GM21423 (cell line): ENCODE measurements around the gene PAH.
A peak's percentile ranks its signal among the peaks of the same experiment; 100 is the strongest.

Experiments
- ATAC-seq: cut with Tn5 transposase; IDR thresholded peaks from one replicate; pipeline ENCODE4 v1.9.1; 2021; ENCODE audit warnings: mild to moderate bottlenecking, moderate library complexity; ENCODE audit not compliant: unreplicated experiment

PAH gene

DNA sequence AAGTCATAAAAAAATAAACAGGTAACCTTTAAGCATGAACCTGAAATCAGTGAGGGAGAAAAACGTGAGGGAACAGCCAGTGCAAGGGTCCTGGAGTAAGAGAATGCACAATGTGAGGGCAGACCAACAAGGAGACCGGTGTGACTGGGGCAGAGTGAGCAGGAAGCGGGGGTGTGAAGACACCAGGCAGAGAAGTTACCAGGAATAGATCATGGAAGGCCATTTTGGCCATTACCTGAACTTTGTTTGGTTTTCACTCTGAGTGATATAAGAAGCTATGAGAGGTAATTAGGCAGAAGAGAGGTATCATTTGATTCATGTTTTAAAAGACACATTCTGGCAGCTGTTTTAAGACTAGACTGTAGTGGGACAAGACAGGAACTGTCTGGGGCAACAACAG is 15.0 kb downstream of the PAH start:
- ATAC-seq: no peak

- ATAC-seq: no peak
Observed at GRCh38 chr12:102900389-102900788, 16.7 kb downstream of the PAH start.

- ATAC-seq: no peak
Observed at GRCh38 chr12:102896067-102896466, 21.0 kb downstream of the PAH start.

DNA sequence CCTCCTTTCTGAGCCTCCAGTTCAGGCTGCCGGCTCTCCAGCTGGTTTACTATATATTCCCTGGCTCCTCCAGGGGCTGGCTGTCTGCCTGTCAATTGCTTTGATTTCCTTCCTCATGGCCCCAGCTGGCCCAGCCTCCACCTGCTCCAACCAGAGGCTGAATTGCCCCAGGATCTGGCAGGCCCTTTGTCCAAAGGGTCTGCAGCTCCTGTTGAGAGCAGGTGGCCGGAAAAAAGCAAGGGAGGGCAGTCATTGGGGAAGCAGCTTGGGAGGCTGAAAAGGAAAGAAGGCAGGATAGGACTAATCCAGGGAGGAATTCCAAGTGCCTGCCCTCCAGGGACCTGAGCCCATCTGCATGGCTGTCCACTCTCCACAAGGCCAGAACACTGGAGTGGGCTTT is 25.3 kb downstream of the PAH start:
- ATAC-seq: no peak

DNA sequence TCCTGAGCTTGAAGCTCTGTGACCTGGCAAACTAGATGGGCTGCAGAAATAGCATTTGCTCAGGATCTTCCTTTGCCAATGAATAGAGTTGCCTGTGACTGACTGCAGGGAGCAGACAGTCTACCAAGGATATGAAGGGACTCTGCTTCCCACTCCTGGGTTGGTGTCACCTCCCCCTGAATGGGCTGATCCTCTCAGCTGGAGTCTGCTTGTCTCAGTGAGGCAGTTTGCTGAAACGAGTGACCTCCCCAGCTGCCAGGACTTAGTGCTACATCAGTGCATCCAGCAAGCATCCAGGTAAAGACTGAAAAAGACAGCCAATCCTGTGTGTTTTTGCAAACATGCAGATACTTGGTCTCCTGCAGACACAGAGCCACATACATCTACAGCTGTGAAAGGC is 28.5 kb downstream of the PAH start:
- no peak for ATAC-seq

- ATAC-seq: no peak
Observed at GRCh38 chr12:102885043-102885932, 31.8 kb downstream of the PAH start.

DNA sequence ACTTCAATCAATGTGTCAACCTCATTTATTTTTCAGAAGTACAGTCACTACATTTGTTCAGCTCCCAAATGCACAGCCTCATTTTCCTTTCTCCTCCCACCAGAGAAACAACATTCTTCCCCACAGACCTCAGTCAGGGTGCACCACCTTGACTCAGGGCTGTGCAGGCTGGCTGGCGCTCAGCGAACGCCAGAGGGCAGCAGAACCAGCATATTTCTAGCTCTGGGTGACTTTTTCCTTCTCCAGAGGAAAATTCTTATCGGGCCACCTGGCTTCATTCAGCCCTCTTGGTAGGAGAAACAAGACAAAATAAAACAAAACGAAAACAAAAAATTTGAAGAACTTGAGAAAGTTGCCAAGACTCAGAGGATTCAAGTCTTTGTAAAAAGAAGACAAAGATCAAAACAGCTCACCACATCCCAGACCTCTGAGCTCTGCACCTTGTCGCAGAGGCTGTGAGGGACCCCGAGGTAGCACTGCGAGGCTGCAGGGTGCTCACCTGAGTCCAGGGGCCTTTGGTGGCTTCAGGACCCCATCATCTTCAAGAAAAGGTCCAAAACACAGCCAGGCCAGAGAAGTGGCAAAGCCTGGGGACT is 33.7 kb downstream of the PAH start:
- no peak for ATAC-seq

- no peak for ATAC-seq
Observed at GRCh38 chr12:102880783-102881182, 36.3 kb downstream of the PAH start.

GRCh38 chr12:102879144-102879763 is 37.8 kb downstream of the PAH start:
- ATAC-seq: peak; percentile 74

GRCh38 chr12:102876883-102877282 is 40.2 kb downstream of the PAH start:
- no peak for ATAC-seq

- no peak for ATAC-seq
Observed at GRCh38 chr12:102874819-102875218, 42.2 kb downstream of the PAH start.

- no peak for ATAC-seq
Observed at GRCh38 chr12:102873077-102873476, 44.0 kb downstream of the PAH start.

DNA sequence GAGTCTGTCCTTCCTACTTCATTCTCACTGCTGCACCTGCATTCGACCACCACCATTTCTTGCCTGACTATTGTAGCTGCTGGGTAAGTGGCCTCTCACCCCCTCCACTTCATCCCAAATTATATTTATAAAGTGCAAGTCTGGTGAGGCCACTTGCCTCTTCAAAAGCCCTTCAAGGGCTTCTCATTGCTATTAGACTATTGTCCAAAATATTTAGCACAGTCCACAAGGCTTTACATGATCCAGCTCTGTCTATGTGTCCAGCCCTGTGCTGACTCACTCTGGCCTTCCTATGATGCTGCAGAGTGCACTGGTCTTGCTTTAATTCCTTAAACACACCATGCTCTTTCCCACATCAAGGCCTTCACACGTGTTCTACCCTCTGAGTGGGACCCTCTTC is 46.0 kb downstream of the PAH start:
- ATAC-seq: no peak

- no peak for ATAC-seq
Observed at GRCh38 chr12:102869571-102869970, 47.5 kb downstream of the PAH start.

DNA sequence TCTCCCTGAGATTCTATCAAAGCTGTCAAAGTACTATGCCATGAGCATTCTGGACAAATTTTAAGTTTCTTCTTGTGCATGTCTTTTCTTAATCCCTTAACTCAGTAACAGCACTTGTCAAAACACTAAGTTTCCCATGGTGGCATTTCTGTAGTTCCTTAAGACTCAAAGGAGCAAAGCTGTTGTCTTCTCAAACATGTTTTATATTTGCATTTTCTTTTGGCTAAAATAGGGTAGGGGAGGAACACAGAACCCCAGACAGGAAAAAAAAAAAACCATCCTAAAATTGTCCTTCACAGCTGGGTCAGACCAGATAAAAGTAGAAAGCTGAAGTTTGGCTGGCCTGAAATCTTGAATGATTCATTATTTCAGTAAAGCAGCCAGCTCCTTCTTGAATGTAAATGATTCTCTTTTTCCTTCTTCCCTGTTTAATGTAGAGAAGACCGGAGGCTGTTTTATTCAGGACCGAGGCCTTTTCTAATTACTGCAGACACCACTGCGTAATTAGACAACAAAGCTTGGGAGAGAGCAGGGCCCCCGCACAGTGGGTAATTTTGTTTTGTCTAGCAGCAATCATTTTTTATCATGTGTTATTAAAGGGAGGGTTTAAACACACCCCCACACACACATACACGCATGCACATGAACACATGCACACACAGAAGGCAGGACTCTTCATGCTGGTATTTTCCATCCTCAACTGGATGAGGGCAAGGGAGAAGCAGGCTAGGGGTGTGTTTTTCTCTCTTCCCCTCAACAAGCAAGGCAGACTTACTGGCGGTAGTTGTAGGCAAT is 51.0 kb downstream of the PAH start:
- no peak for ATAC-seq

DNA sequence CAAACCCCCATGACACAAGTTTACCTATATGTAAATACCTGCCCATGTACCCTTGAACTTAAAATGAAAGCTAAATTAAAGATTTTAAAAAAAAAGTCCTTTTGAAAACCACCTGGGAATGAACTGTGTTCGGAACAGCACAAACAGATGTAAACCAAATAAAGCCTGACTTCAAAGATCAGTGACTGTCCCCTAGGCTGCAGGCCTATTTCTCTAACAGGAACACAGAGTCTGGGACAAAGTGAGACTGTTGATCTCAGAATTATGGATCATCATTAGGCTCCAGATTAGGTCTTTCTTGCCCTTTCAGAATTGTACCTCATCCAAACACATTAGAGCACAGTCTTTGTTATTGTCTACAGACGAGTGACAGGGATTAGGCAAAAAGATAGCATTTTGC is 54.6 kb downstream of the PAH start:
- no peak for ATAC-seq

DNA sequence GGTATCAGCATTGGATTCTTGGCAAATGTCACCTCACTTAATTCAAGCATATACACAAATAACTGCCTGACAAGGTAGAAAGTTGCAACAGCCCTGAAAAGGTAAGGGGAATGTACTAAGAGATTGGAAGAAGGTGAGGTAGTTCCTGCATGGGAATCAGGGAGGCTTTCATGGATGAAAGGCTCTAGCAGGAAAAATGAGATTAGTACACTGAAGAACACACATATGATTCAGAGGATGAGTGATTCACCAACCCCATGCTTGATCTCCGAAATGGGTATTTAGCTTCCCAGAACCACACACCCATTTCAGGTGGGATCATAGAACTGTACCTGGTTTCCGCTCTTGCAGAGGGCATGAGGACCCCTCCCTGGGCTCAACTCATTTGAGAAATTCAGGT is 65.8 kb downstream of the PAH start:
- no peak for ATAC-seq

DNA sequence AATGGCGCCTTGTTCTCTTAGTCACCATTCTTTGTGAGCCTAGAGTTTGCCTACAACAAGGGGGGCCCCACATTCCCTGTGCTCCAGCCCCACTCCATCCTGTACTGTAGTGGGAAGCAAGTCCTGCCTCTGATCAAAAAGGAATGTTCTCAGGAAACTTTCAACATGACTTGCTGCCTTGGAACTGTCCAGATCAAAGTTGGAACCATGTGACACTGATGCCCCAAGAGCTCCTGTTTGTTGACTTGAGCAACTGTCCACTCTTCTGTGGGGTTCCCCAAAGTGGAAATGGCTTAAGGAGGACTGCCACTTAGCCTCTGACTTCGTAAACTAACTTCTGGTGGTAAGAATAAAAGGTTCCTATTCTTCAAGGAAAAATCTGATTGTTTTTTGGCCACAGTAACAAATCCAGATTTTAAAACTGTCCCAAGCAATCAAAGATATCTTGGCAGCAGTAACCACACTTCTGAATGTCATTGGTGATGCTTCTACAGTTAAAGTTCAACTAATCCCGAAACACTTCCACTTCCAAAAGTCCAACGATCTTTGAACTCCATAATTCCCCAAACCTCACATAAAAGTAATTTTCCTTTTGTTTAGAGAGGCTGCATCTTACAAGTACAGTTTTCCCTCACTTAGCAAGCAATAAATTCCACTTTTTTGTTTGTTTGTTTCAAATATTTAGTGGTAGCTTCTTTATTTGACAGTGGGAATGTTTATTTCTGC is 67.2 kb downstream of the PAH start:
- ATAC-seq: no peak

GRCh38 chr12:102848832-102849231 is 68.2 kb downstream of the PAH start:
- ATAC-seq: no peak

DNA sequence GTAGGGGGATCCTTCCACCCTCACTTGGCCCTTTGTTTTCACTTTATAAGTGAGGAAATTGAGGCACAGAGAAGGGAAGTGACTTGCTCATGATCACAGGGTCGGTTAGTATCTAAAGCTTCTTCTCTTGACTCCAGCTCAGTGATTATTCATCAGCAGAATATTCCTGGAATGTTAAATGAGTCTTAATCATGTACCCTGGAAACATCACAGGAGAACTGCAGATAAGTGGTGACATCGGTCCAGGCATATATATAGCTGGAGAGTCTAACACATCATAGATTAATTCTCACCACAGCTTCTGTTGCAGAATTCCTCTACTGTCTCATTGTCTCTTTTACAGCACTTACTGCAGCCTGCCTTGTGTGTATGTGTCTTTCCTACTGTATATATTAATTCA is 69.9 kb downstream of the PAH start:
- no peak for ATAC-seq
